SK-N-SH treated with all-trans-retinoic acid at 6 μM for 48 hours (cell line): ENCODE data around the gene CCT6A.

ENCODE experiments used
- CREB5 ChIP-seq: fragments of 250-450 bp; sonication (Bioruptor Pico); IDR thresholded peaks from 2 replicates; pipeline ENCODE4 v1.5.1; 2020; ENCODE audit warnings: low read depth, mild to moderate bottlenecking, moderate library complexity
- CSDC2 ChIP-seq: fragments of 250-450 bp; sonication (Bioruptor Pico); IDR thresholded peaks from 2 replicates; pipeline ENCODE4 v1.5.0; 2020; ENCODE audit warnings: mild to moderate bottlenecking, moderate library complexity
- RARB ChIP-seq: fragments of 250-450 bp; sonication (Bioruptor Pico); IDR thresholded peaks from 2 replicates; pipeline ENCODE4 v1.8.0; 2021; ENCODE audit warnings: mild to moderate bottlenecking, moderate library complexity
- TCF4 ChIP-seq: fragments of 250-450 bp; sonication (Bioruptor Pico); IDR thresholded peaks from 2 replicates; pipeline ENCODE4 v1.8.0; 2021; ENCODE audit warnings: mild to moderate bottlenecking, moderate library complexity, borderline replicate concordance
- TOX ChIP-seq: fragments of 250-450 bp; sonication (Bioruptor Pico); IDR thresholded peaks from 2 replicates; pipeline ENCODE4 v1.8.0; 2021; ENCODE audit warnings: mild to moderate bottlenecking, moderate library complexity, borderline replicate concordance
- ZC3H10 ChIP-seq: fragments of 250-450 bp; sonication (Bioruptor Pico); IDR thresholded peaks from 2 replicates; pipeline ENCODE4 v1.5.1; 2021; ENCODE audit warnings: mild to moderate bottlenecking, moderate library complexity
- ZNF565 ChIP-seq: fragments of 450-650 bp; formaldehyde crosslinking; conservative IDR thresholded peaks from 2 replicates; pipeline ENCODE4 v1.5.0; 2020; ENCODE audit warnings: low read depth, mild to moderate bottlenecking, moderate library complexity
- TF ChIP-seq, protein P1 (sequence below): fragments of 250-450 bp; sonication (Bioruptor Pico); IDR thresholded peaks from 2 replicates; pipeline ENCODE4 v1.8.0; 2020; ENCODE audit warnings: mild to moderate bottlenecking, moderate library complexity, borderline replicate concordance

DNA sequence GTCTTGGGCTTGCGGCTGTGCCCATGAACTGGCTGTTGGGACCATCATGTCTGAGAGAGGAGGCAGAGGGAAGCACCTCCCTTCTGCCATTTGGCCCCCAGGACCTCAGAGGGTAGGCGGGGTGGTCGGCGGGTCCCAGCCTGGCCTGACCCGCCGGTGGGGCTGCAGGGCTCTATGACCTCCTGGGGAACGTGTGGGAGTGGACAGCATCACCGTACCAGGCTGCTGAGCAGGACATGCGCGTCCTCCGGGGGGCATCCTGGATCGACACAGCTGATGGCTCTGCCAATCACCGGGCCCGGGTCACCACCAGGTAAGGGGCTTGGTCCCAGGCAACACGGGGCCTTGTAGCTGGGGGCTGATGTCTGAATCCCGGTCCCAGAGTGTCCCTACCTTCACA is 26.6 kb downstream of the CCT6A start:
- TF ChIP-seq TCF4 (CRISPR knock-in tag) (no peak), ZNF565 (CRISPR knock-in tag) (no peak), TOX (CRISPR knock-in tag) (no peak), RARB (CRISPR knock-in tag) (no peak), CREB5 (CRISPR knock-in tag) (no peak), ZC3H10 (CRISPR knock-in tag) (no peak), CSDC2 (no peak)
- TF ChIP-seq, protein P1, sequence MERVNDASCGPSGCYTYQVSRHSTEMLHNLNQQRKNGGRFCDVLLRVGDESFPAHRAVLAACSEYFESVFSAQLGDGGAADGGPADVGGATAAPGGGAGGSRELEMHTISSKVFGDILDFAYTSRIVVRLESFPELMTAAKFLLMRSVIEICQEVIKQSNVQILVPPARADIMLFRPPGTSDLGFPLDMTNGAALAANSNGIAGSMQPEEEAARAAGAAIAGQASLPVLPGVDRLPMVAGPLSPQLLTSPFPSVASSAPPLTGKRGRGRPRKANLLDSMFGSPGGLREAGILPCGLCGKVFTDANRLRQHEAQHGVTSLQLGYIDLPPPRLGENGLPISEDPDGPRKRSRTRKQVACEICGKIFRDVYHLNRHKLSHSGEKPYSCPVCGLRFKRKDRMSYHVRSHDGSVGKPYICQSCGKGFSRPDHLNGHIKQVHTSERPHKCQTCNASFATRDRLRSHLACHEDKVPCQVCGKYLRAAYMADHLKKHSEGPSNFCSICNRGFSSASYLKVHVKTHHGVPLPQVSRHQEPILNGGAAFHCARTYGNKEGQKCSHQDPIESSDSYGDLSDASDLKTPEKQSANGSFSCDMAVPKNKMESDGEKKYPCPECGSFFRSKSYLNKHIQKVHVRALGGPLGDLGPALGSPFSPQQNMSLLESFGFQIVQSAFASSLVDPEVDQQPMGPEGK (CRISPR knock-in tag): no peak
